GM13976 (cell line): ENCODE data around the gene BRAF.

Source experiments
- DNase-seq: peaks from one replicate; pipeline ENCODE4 v3.0.0; 2012; ENCODE audit warnings: low spot score
- CTCF ChIP-seq: IDR thresholded peaks from 2 replicates; pipeline ENCODE4 v1.5.1; 2012; ENCODE audit warnings: borderline replicate concordance, mild to moderate bottlenecking; ENCODE audit not compliant: insufficient read depth; ENCODE audit errors: extremely low read depth, missing control alignments, control extremely low read depth
- in situ Hi-C: fragments of 300-500 bp; cut with MboI; formaldehyde crosslinking; loops from one replicate; pipeline ENCODE4 v1.12.0; 2022; ENCODE audit warnings: low sequenced_read_pairs, mixed read lengths, inconsistent platforms; ENCODE audit not compliant: unreplicated experiment

BRAF gene

GRCh38 chr7:140866926-140867325 lies 57.8 kb downstream of the BRAF start:
- DNase-seq, result no peak
- TF ChIP-seq CTCF, result no peak
- in situ Hi-C loops, result no loop called here

DNA sequence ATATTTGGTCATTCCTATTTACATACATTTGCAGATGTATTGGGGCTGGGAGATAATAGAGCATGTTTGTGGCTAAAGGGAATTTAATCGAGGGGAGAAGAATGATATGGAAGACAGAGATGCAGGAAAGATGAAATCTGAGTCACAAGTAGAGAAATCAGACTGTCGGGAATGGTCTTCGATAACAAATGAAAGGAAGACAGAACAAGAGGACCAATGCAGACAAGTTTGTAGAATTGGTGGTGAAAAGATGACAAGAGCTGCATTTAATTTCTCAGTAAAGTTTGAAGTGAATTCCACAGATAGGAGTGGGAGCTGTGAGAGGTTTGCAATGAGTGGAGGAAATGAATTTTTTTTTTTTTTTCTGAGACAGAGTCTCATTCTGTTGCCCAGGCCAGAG lies 60.0 kb downstream of the BRAF start:
- in situ Hi-C loops, result no loop called here
- no peak for DNase-seq
- TF ChIP-seq CTCF, result no peak

GRCh38 chr7:140863867-140864266 lies 60.9 kb downstream of the BRAF start:
- TF ChIP-seq CTCF, result no peak
- in situ Hi-C loops, result no loop called here
- DNase-seq, result no peak

DNA sequence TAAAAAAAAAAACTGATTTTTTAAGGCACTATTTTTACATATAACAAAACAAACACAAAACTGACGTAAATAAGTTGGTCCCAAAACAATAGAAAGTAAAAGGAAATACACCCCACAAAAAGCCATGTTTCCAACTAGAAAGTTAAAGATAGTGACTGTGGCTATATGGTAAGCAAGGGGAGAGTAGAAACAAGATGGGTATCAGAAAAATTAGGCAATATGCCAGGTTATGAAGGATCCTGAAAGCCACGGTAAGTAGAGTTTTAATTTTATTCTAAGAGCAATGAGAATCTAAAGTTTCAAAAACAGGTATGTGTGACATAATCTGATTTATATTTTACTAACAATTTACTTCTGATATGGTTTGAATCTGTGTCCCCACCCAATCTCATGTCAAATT lies 61.5 kb downstream of the BRAF start:
- in situ Hi-C loops, result no loop called here
- no peak for TF ChIP-seq CTCF
- DNase-seq, result no peak

- TF ChIP-seq CTCF, result no peak
- no peak for DNase-seq
- in situ Hi-C loops, result no loop called here
Observed at GRCh38 chr7:140857048-140857447, 67.7 kb downstream of the BRAF start.

- no peak for TF ChIP-seq CTCF
- no peak for DNase-seq
- in situ Hi-C loops, result no loop called here
Observed at GRCh38 chr7:140841166-140841715, 83.5 kb downstream of the BRAF start.

DNA sequence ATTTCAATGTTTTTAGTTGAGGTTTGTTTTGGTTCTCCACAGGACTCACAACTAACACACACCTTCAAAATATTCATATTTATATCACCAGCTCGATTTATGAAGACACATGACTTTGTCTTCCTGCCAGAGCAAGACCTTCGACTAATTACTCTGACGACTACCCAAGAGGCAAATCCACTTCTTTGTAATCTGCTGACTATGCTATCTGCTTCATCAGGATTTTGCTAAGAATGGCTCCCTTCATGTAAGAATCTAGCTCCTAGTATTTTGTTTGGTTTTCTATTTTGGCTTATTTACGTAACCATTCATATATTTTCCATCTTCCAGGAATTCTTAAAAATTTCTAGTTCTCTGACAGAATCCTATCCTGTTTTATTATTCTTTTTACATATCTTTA lies 93.0 kb downstream of the BRAF start:
- in situ Hi-C loops, result no loop called here
- no peak for TF ChIP-seq CTCF
- DNase-seq, result no peak
